ENCODE data around the gene VCAM1. TPM values are rescaled to one million over a fixed set of nuclear protein-coding genes. Genes with fewer than 3 reads are reported as not detected.

The VCAM1 gene, protein sequence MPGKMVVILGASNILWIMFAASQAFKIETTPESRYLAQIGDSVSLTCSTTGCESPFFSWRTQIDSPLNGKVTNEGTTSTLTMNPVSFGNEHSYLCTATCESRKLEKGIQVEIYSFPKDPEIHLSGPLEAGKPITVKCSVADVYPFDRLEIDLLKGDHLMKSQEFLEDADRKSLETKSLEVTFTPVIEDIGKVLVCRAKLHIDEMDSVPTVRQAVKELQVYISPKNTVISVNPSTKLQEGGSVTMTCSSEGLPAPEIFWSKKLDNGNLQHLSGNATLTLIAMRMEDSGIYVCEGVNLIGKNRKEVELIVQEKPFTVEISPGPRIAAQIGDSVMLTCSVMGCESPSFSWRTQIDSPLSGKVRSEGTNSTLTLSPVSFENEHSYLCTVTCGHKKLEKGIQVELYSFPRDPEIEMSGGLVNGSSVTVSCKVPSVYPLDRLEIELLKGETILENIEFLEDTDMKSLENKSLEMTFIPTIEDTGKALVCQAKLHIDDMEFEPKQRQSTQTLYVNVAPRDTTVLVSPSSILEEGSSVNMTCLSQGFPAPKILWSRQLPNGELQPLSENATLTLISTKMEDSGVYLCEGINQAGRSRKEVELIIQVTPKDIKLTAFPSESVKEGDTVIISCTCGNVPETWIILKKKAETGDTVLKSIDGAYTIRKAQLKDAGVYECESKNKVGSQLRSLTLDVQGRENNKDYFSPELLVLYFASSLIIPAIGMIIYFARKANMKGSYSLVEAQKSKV
- polyA plus RNA-seq (2013, experiment 1 of 2) = 0.64 TPM
- polyA plus RNA-seq (2013, experiment 2 of 2) = 0.78 TPM

DNA sequence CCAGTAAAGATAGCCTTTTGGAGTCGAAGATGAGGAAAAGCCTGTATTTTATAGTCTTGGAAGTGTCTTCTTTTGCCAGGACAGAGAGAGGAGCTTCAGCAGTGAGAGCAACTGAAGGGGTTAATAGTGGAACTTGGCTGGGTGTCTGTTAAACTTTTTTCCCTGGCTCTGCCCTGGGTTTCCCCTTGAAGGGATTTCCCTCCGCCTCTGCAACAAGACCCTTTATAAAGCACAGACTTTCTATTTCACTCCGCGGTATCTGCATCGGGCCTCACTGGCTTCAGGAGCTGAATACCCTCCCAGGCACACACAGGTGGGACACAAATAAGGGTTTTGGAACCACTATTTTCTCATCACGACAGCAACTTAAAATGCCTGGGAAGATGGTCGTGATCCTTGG, at the start of gene VCAM1:
TSS of gene VCAM1 (plus strand) at position 253 of the 400 bp plus-strand sequence. CDS start at position 372, 119 bp downstream.
- H2AFZ ChIP-seq (ENCODE audit: low read length) = peak within 1 kb of the TSS; percentile 82
- H3K9ac ChIP-seq (ENCODE audit: low read depth, low read length, poor library complexity) = no peak within 1 kb of the TSS
- no peak within 1 kb of the TSS for H3K14ac ChIP-seq (ENCODE audit: low read length)
- H3K18ac ChIP-seq (ENCODE audit: low read length) = no peak within 1 kb of the TSS
- peaks cover 2 to 7% of the 10 kb centered on the region in 2 donors for H3K4me1 ChIP-seq (ENCODE audit: control insufficient read depth in 2 of 2, insufficient read depth in 1 of 2, low read depth in 1 of 2, low read length in 2 of 2)
- no peak within 1 kb of the TSS for H3K4ac ChIP-seq (ENCODE audit: low read length)
- H2BK15ac ChIP-seq (ENCODE audit: low read length) = no peak within 1 kb of the TSS
- no peak within 1 kb of the TSS for H3K4me3 ChIP-seq (ENCODE audit: low read length in 2 of 2)
- peak; percentile 55 for DNase-seq (ENCODE audit: low spot score)
- no peak within 1 kb of the TSS for H3K23ac ChIP-seq (ENCODE audit: low read depth, low read length, poor library complexity)
- H3K27ac ChIP-seq (replicated peaks; ENCODE audit: low read length) = no peak within 1 kb of the TSS
- no peak within 1 kb of the TSS for H2BK120ac ChIP-seq (ENCODE audit: low read depth, low read length)
- H4K8ac ChIP-seq (ENCODE audit: low read depth, low read length) = no peak within 1 kb of the TSS
- no CpG with 5 or more reads among the region's 7 CpGs for WGBS, 2 donors (ENCODE audit: extremely low coverage in 2 of 2, insufficient read length in 2 of 2, insufficient replicate concordance in 1 of 2)
- no peaks in the 10 kb centered on the region for H3K27me3 ChIP-seq (ENCODE audit: control insufficient read depth in 3 of 3, insufficient read depth in 3 of 3, low read depth in 1 of 3, low read length in 3 of 3)
- H3K9me3 ChIP-seq (replicated peaks in 1 of 2; ENCODE audit: control insufficient read depth in 2 of 2, insufficient read depth in 1 of 2, low read depth in 1 of 2, low read length in 2 of 2) = no peaks in the 10 kb centered on the region
- H2BK12ac ChIP-seq (ENCODE audit: low read length) = no peak within 1 kb of the TSS
- no peak within 1 kb of the TSS for H2BK5ac ChIP-seq (ENCODE audit: low read length)
- no peak within 1 kb of the TSS for H2AK5ac ChIP-seq (ENCODE audit: low read depth, low read length)
- no peaks in the 10 kb centered on the region for H3K36me3 ChIP-seq (replicated peaks in 1 of 2; ENCODE audit: control insufficient read depth in 2 of 2, insufficient read depth in 2 of 2, low read length in 2 of 2)
- H3K79me1 ChIP-seq (ENCODE audit: low read depth, low read length) = no peaks in the 10 kb centered on the region
- H4K91ac ChIP-seq (ENCODE audit: low read depth, low read length, poor library complexity) = no peak within 1 kb of the TSS
- H3K4me2 ChIP-seq (ENCODE audit: insufficient read depth, low read length, poor library complexity, severe bottlenecking) = peak within 1 kb of the TSS; percentile 13

DNA sequence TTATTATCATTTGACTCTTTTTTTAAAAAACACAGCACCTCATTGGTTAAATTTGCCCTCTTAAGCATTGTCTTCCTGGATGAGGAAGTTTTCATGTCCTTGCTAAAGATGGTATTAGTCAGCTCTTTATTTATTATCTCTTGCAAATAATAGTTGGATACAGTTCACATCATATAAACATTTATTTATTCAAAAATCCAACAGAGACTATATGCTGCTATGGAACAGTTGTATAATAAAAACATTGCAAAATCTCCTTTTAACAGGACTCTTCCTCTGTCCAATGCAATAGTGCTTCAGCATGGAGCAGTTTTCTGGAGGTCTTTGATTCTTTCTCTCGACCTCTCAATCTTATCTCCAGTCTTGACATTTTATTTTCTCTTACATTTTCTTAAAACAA, 49.5 kb upstream of the VCAM1 start:
- no peaks in the 10 kb centered on the region for H3K4me1 ChIP-seq (ENCODE audit: control insufficient read depth in 2 of 2, insufficient read depth in 1 of 2, low read depth in 1 of 2, low read length in 2 of 2)
- H3K27me3 ChIP-seq (ENCODE audit: control insufficient read depth in 3 of 3, insufficient read depth in 3 of 3, low read depth in 1 of 3, low read length in 3 of 3) = no peaks in the 10 kb centered on the region
- no peak overlapping the region for H3K4me3 ChIP-seq (ENCODE audit: low read length in 2 of 2)
- no peak overlapping the region for H3K18ac ChIP-seq (ENCODE audit: low read length)
- H3K27ac ChIP-seq (replicated peaks; ENCODE audit: low read length) = no peak overlapping the region
- H2AFZ ChIP-seq (ENCODE audit: low read length) = no peak overlapping the region
- no peak overlapping the region for H2AK5ac ChIP-seq (ENCODE audit: low read depth, low read length)
- WGBS, 2 donors (ENCODE audit: extremely low coverage in 2 of 2, insufficient read length in 2 of 2, insufficient replicate concordance in 1 of 2) = no CpG with 5 or more reads among the region's 1 CpG
- H3K4ac ChIP-seq (ENCODE audit: low read length) = no peak overlapping the region
- H3K36me3 ChIP-seq (replicated peaks in 1 of 2; ENCODE audit: control insufficient read depth in 2 of 2, insufficient read depth in 2 of 2, low read length in 2 of 2) = no peaks in the 10 kb centered on the region
- H3K9ac ChIP-seq (ENCODE audit: low read depth, low read length, poor library complexity) = no peak overlapping the region
- H3K4me2 ChIP-seq (ENCODE audit: insufficient read depth, low read length, poor library complexity, severe bottlenecking) = no peak overlapping the region
- no peaks in the 10 kb centered on the region for H3K79me1 ChIP-seq (ENCODE audit: low read depth, low read length)
- H2BK5ac ChIP-seq (ENCODE audit: low read length) = no peak overlapping the region
- H2BK15ac ChIP-seq (ENCODE audit: low read length) = no peak overlapping the region
- H4K91ac ChIP-seq (ENCODE audit: low read depth, low read length, poor library complexity) = no peak overlapping the region
- no peak overlapping the region for H3K23ac ChIP-seq (ENCODE audit: low read depth, low read length, poor library complexity)
- H2BK120ac ChIP-seq (ENCODE audit: low read depth, low read length) = no peak overlapping the region
- H3K14ac ChIP-seq (ENCODE audit: low read length) = no peak overlapping the region
- no peak overlapping the region for H4K8ac ChIP-seq (ENCODE audit: low read depth, low read length)
- no peak for DNase-seq (ENCODE audit: low spot score)
- no peak overlapping the region for H2BK12ac ChIP-seq (ENCODE audit: low read length)
- peaks cover 0 to 3% of the 10 kb centered on the region in 2 donors for H3K9me3 ChIP-seq (replicated peaks in 1 of 2; ENCODE audit: control insufficient read depth in 2 of 2, insufficient read depth in 1 of 2, low read depth in 1 of 2, low read length in 2 of 2)

DNA sequence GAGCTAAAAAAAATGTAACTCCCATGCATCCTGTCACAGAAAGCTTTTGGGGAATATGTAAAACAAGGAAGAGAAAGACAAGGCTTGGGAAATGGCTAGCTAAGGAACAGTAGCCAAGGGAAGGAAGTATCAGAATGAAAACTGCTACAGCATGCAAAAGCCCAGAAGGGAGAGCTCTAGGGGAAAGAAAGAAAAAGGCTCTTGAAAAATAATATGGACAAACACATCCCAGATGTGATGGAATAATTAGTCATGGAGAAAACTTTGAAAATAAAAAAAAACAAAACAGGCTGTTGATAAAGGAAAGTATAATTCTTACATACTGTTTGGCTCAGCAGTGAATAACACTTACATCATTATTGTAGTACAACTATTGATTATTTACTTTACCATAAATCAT, 47.9 kb upstream of the VCAM1 start:
- H3K9ac ChIP-seq (ENCODE audit: low read depth, low read length, poor library complexity) = no peak overlapping the region
- peaks cover 0 to 3% of the 10 kb centered on the region in 2 donors for H3K9me3 ChIP-seq (replicated peaks in 1 of 2; ENCODE audit: control insufficient read depth in 2 of 2, insufficient read depth in 1 of 2, low read depth in 1 of 2, low read length in 2 of 2)
- no peak overlapping the region for H4K8ac ChIP-seq (ENCODE audit: low read depth, low read length)
- H3K4me1 ChIP-seq (ENCODE audit: control insufficient read depth in 2 of 2, insufficient read depth in 1 of 2, low read depth in 1 of 2, low read length in 2 of 2) = no peaks in the 10 kb centered on the region
- H2BK5ac ChIP-seq (ENCODE audit: low read length) = no peak overlapping the region
- no peak overlapping the region for H2BK12ac ChIP-seq (ENCODE audit: low read length)
- no peak overlapping the region for H3K14ac ChIP-seq (ENCODE audit: low read length)
- H2AK5ac ChIP-seq (ENCODE audit: low read depth, low read length) = no peak overlapping the region
- H3K4ac ChIP-seq (ENCODE audit: low read length) = no peak overlapping the region
- no peak overlapping the region for H2AFZ ChIP-seq (ENCODE audit: low read length)
- no peak overlapping the region for H2BK15ac ChIP-seq (ENCODE audit: low read length)
- peaks cover 2% of the 10 kb centered on the region for H3K79me1 ChIP-seq (ENCODE audit: low read depth, low read length)
- H2BK120ac ChIP-seq (ENCODE audit: low read depth, low read length) = no peak overlapping the region
- no peak for DNase-seq (ENCODE audit: low spot score)
- no peak overlapping the region for H3K4me3 ChIP-seq (ENCODE audit: low read length in 2 of 2)
- no peak overlapping the region for H3K18ac ChIP-seq (ENCODE audit: low read length)
- H3K23ac ChIP-seq (ENCODE audit: low read depth, low read length, poor library complexity) = no peak overlapping the region
- H3K4me2 ChIP-seq (ENCODE audit: insufficient read depth, low read length, poor library complexity, severe bottlenecking) = no peak overlapping the region
- H3K27me3 ChIP-seq (ENCODE audit: control insufficient read depth in 3 of 3, insufficient read depth in 3 of 3, low read depth in 1 of 3, low read length in 3 of 3) = no peaks in the 10 kb centered on the region
- H3K36me3 ChIP-seq (replicated peaks in 1 of 2; ENCODE audit: control insufficient read depth in 2 of 2, insufficient read depth in 2 of 2, low read length in 2 of 2) = no peaks in the 10 kb centered on the region
- no peak overlapping the region for H3K27ac ChIP-seq (replicated peaks; ENCODE audit: low read length)
- no peak overlapping the region for H4K91ac ChIP-seq (ENCODE audit: low read depth, low read length, poor library complexity)
